Measurements from ENCODE around the gene MAPK8. TPM values are rescaled to one million over a fixed set of nuclear protein-coding genes. Genes with fewer than 3 reads are reported as not detected.

MAPK8 gene
- polyA plus RNA-seq, 1 experiment = 75.6 TPM

DNA sequence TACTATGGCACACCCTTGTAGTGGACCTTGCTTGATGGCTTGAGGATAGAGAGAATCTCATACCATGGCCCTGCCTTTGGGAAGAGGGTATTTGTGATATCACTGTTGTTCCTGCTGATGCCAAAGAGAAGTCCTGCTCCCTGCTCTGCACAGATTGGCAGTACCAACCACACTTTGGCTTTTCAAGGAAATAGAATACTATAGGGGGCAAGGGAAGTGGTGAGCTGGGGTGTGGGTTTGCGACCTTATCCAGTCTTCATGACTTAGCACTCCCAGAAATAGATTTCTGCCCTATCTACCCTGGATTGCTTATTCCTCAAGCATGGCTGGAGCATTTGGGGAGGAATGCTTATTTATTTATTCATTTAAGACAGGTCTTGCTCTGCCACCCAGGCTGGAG is 6.8 kb upstream of the MAPK8 start:
- POLR2A ChIA-PET = no interaction called here
- Histone ChIP-seq H3K9me3 (ENCODE audit: control insufficient read depth, insufficient read depth, low read length) (no peaks in the 10 kb centered on the region), H3K27me3 (ENCODE audit: control insufficient read depth, insufficient read depth, low read length) (peaks cover 31% of the 10 kb centered on the region), H3K4me3 (ENCODE audit: low read depth, low read length) (no peak overlapping the region), H3K27ac (ENCODE audit: low read depth, low read length) (no peak overlapping the region)
- no peak for DNase-seq (ENCODE audit: low read depth, low spot score)
- CTCF ChIA-PET = no interaction called here
- no peak for TF ChIP-seq CTCF (IDR thresholded peaks at IDR 0.05; ENCODE audit: low read depth, low read length)

DNA sequence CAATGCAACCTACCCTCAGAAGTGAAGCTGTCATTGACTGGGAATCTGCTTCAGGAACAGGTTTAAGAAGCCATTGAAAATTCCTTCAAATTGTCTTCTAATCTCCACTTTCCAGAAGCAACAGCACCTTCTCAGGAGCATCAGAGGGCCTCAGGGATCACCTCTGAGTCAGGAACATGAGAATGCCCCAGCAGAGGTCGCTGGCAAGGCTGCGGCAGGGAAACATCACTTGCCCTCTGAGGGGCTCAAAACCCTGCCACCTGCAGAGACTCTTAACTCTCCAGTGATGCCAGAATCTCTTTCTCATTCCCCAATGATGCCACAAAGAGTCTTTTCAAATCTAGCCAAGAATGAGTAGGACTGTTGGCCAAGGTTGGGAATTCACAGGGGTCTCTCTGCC is 5.9 kb upstream of the MAPK8 start:
- ChIA-PET CTCF (no interaction called here), POLR2A (no interaction called here)
- no peak for TF ChIP-seq CTCF (IDR thresholded peaks at IDR 0.05; ENCODE audit: low read depth, low read length)
- Histone ChIP-seq H3K9me3 (ENCODE audit: control insufficient read depth, insufficient read depth, low read length) (no peaks in the 10 kb centered on the region), H3K27ac (ENCODE audit: low read depth, low read length) (no peak overlapping the region), H3K27me3 (ENCODE audit: control insufficient read depth, insufficient read depth, low read length) (peaks cover 30% of the 10 kb centered on the region), H3K4me3 (ENCODE audit: low read depth, low read length) (no peak overlapping the region)
- DNase-seq (ENCODE audit: low read depth, low spot score) = no peak

DNA sequence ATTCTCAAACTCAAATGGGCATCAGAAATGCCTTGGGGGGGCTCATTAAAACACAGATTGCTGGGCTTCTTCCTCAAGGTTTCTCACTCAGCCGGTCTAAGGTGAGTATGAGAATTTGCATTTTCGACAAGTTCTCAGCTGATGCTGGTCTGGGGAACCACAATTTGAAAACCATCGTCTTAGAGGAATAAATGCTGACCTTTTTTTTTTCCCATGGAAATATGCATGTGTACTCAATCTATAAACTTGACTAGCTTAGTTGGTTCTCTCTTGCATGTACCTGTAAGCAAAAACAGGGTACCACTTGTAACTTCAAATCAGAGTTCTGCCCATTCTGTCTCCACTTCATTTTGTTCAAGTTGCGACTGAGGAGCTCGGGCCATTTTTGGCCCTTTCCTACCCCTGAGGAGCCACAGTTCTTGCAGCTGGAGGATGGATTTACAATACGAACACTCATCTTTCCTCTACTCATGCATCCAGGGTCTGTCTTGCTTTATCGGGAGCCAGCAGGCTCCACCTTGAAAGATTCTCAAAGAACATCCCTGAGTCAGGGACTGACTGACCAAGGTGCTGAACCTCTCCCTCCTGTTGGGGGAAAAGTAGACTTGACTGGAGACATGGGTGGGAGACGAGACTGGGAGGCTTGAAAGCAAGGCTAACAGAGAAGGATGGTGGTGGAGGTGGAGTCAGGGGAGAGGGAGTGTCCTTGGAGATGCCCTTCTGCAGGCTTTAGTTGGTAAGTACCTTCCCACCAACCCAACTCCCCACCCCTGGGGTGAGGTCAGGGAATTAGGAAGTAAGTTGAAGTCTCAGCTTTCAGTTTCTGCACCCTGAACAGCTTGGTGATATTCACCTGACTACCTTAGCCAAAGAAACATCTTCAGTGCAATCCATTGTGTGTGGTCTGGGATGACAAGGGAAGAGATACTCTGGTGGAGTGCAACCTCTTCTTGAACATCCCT is 3.7 kb upstream of the MAPK8 start:
- H3K4me3 ChIP-seq (ENCODE audit: low read depth, low read length) = no peak overlapping the region
- no peak for TF ChIP-seq CTCF (IDR thresholded peaks at IDR 0.05; ENCODE audit: low read depth, low read length)
- H3K27ac ChIP-seq (ENCODE audit: low read depth, low read length) = no peak overlapping the region
- H3K27me3 ChIP-seq (ENCODE audit: control insufficient read depth, insufficient read depth, low read length) = peaks cover 28% of the 10 kb centered on the region
- ChIA-PET POLR2A (no interaction called here), CTCF (no interaction called here)
- DNase-seq (ENCODE audit: low read depth, low spot score) = no peak
- no peaks in the 10 kb centered on the region; the same call in 1 of the 2 replicates for H3K9me3 ChIP-seq (ENCODE audit: control insufficient read depth, insufficient read depth, low read length)

DNA sequence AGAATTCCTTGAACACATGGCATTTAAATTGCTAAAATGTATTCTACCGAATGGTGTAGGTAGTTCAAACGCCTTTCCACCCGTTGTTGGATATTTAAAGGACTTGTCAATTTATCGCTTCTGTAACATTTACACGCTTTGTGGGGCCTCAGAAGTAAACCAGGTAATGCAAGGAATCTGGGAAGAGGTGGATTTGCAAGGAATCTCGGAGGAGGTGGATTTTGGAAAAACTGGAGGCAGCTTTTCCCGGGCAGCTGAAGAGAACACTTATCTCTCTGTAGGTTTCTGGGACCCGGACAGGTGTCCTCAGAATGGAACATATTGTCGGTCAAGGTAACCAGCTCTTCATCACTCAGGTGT is 592 bp upstream of the MAPK8 start:
- H3K9me3 ChIP-seq (ENCODE audit: control insufficient read depth, insufficient read depth, low read length) = no peaks in the 10 kb centered on the region; the same call in 1 of the 2 replicates
- no peak for DNase-seq (ENCODE audit: low read depth, low spot score)
- H3K27ac ChIP-seq (ENCODE audit: low read depth, low read length) = no peak overlapping the region
- H3K4me3 ChIP-seq (ENCODE audit: low read depth, low read length) = peak overlapping the region; percentile 62
- ChIA-PET CTCF (no interaction called here), POLR2A (interaction anchor here (0.6 kb wide), 1 partner anchor 350 kb away, joined by 3 read pairs; no protein-coding TSS in a partner anchor)
- no peak for TF ChIP-seq CTCF (IDR thresholded peaks at IDR 0.05; ENCODE audit: low read depth, low read length)
- H3K27me3 ChIP-seq (ENCODE audit: control insufficient read depth, insufficient read depth, low read length) = peaks cover 9% of the 10 kb centered on the region

All from AG04450 (cell line).